GM06990 (cell line): ENCODE measurements around the gene ZBP1.

ENCODE experiments used
- DNase-seq: peaks from one replicate; pipeline ENCODE4 v3.0.0-alpha.2; 2011; ENCODE audit not compliant: insufficient read length; ENCODE audit errors: extremely low read depth
- H3K27me3 ChIP-seq: replicated peaks from 2 replicates; pipeline ENCODE4 v1.6.0; 2011; ENCODE audit warnings: low read length; ENCODE audit not compliant: control insufficient read depth, insufficient read depth
- H3K36me3 ChIP-seq: 2 replicates; pipeline ENCODE4 v1.5.1; 2011; ENCODE audit warnings: low read length; ENCODE audit not compliant: control insufficient read depth, insufficient read depth
- H3K4me3 ChIP-seq: replicated peaks from 2 replicates; pipeline ENCODE4 v1.5.1; 2011; ENCODE audit warnings: low read depth, mild to moderate bottlenecking, control low read depth, low read length
- TF ChIP-seq, protein P1 (sequence below): IDR thresholded peaks from 2 replicates; pipeline ENCODE4 v1.5.1; 2011; ENCODE audit warnings: low read length, control low read depth, mild to moderate bottlenecking, inconsistent platforms; ENCODE audit not compliant: insufficient read depth, poor library complexity, severe bottlenecking

Gene ZBP1

DNA sequence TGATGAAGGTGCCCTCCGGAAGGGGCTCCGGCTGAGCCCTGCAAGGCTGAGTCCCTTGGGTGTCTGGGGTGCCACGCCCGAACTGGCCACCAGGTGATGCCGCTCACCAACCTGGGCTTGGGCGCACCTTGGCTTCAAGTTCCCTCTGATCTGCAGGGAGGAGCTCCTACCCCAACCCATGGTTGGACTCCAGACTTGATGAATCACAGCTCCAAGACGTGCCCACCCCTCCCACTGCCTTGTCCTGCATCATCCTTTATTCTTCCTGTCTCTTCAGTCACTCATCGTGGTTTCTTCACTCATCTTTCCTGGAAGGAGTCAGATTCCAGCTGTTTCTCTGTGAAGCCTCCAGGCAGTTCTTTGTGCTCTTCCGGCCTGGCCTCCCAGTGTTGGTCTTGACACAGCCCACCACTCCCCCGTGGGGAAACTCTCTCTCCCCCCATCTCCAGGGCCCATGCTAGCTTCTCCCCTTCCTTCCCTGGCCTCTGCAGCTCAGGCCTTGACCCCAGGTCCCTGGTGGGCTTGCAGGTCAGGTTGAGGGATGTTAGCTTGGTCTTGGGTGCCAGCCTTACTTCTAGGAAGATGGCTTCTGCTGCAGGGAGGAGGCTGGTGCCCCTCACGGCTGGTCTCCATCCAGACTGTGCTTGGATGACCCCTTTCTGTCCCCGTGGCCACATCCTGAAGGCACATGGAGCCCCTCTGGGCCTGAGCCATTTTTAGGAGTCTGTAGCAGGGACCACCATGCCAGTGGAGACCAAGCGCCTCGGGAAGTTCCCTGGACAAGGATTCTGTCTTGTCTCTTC, 2.6 kb upstream of the ZBP1 start:
- Histone ChIP-seq H3K36me3 (no peaks in the 10 kb centered on the region), H3K27me3 (no peaks in the 10 kb centered on the region; the same call in none of the 2 replicates), H3K4me3 (no peak overlapping the region)
- TF ChIP-seq, protein P1, sequence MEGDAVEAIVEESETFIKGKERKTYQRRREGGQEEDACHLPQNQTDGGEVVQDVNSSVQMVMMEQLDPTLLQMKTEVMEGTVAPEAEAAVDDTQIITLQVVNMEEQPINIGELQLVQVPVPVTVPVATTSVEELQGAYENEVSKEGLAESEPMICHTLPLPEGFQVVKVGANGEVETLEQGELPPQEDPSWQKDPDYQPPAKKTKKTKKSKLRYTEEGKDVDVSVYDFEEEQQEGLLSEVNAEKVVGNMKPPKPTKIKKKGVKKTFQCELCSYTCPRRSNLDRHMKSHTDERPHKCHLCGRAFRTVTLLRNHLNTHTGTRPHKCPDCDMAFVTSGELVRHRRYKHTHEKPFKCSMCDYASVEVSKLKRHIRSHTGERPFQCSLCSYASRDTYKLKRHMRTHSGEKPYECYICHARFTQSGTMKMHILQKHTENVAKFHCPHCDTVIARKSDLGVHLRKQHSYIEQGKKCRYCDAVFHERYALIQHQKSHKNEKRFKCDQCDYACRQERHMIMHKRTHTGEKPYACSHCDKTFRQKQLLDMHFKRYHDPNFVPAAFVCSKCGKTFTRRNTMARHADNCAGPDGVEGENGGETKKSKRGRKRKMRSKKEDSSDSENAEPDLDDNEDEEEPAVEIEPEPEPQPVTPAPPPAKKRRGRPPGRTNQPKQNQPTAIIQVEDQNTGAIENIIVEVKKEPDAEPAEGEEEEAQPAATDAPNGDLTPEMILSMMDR, result peak; percentile 99
- peak; percentile 70 for DNase-seq

- DNase-seq, result no peak
- TF ChIP-seq, protein P1, result no peak
- no peak overlapping the region for H3K4me3 ChIP-seq
These were observed 2.0 kb upstream of the ZBP1 start for GRCh38 chr20:57622201-57622570.

GRCh38 chr20:57621421-57622200, 1.4 kb upstream of the ZBP1 start:
- TF ChIP-seq, protein P1, result no peak
- no peaks in the 10 kb centered on the region for H3K36me3 ChIP-seq
- no peak overlapping the region for H3K4me3 ChIP-seq
- no peak for DNase-seq
- H3K27me3 ChIP-seq, result no peaks in the 10 kb centered on the region; the same call in none of the 2 replicates

More at GRCh38 chr20:57622201-57622570, 2.0 kb upstream of the ZBP1 start:
- H3K27me3 ChIP-seq, result no peaks in the 10 kb centered on the region; the same call in none of the 2 replicates
- H3K36me3 ChIP-seq, result no peaks in the 10 kb centered on the region

GRCh38 chr20:57620999-57621398, 773 bp upstream of the ZBP1 start:
- no peak overlapping the region for H3K4me3 ChIP-seq
- no peak for DNase-seq

GRCh38 chr20:57619051-57619831, 985 bp downstream of the ZBP1 start:
- peak; percentile 87 for DNase-seq
- TF ChIP-seq, protein P1, result no peak
- H3K36me3 ChIP-seq, result peaks cover 2% of the 10 kb centered on the region
- no peaks in the 10 kb centered on the region; the same call in none of the 2 replicates for H3K27me3 ChIP-seq
- peak overlapping the region; percentile 57 for H3K4me3 ChIP-seq

More at GRCh38 chr20:57620999-57621398, 773 bp upstream of the ZBP1 start:
- TF ChIP-seq, protein P1, result peak; percentile 16
- H3K36me3 ChIP-seq, result no peaks in the 10 kb centered on the region
- no peaks in the 10 kb centered on the region; the same call in none of the 2 replicates for H3K27me3 ChIP-seq
